Measurements from ENCODE around the gene TUBB6. TPM values are rescaled to one million over a fixed set of nuclear protein-coding genes. Genes with fewer than 3 reads are reported as not detected.

TUBB6 gene
- total and polyA plus RNA-seq, 2 experiments from 2014 or later: 148 to 329 TPM

GRCh38 chr18:12287684-12288402 is 20.2 kb upstream of the TUBB6 start:
- Mint-ChIP-seq H3K27me3 (ENCODE audit: insufficient read depth, low read depth, poor library complexity) (peaks cover 29% of the 10 kb centered on the region), H3K36me3 (ENCODE audit: low read depth) (no peaks in the 10 kb centered on the region; the same call in 2 of the 3 replicates), H3K4me3 (peak overlapping the region; percentile 78), H3K4me1 (peaks cover 28% of the 10 kb centered on the region), H3K9me3 (no peaks in the 10 kb centered on the region; the same call in 2 of the 3 replicates), H3K27ac (no peak overlapping the region)
- H3K79me2 ChIP-seq (replicated peaks; ENCODE audit: insufficient read depth): no peaks in the 10 kb centered on the region
- no peak overlapping the region for H3K27ac ChIP-seq (ENCODE audit: low read depth)
- no peaks in the 10 kb centered on the region for H3K36me3 ChIP-seq (ENCODE audit: insufficient read depth)
- DNase-seq (ENCODE audit: low spot score) (peak; percentile 66), ATAC-seq (peak; percentile 37)
- peaks cover 28% of the 10 kb centered on the region for H3K27me3 ChIP-seq (ENCODE audit: insufficient read depth)
- H3K4me2 ChIP-seq: peak overlapping the region; percentile 89
- peaks cover 12% of the 10 kb centered on the region for H3F3A ChIP-seq (replicated peaks; ENCODE audit: low read depth)
- peak overlapping the region; percentile 96 for H2AFZ ChIP-seq
- H3K9me2 ChIP-seq (ENCODE audit: insufficient read depth): no peaks in the 10 kb centered on the region
- H4K20me1 ChIP-seq (replicated peaks; ENCODE audit: insufficient read depth): no peaks in the 10 kb centered on the region
- H3K4me3 ChIP-seq: peak overlapping the region; percentile 81
- TF ChIP-seq REST (IDR thresholded peaks at IDR 0.05; ENCODE audit: unreplicated experiment): no peak
- TF ChIP-seq EZH2 (IDR thresholded peaks at IDR 0.05; ENCODE audit: low read depth, unreplicated experiment): peak; percentile 9
- H3K4me1 ChIP-seq (ENCODE audit: insufficient read depth): peaks cover 15% of the 10 kb centered on the region

GRCh38 chr18:12288403-12288755 is 19.7 kb upstream of the TUBB6 start:
- ATAC-seq (peak; percentile 40), DNase-seq (ENCODE audit: low spot score) (peak; percentile 55)
- no peaks in the 10 kb centered on the region; the same call in 2 of the 3 replicates for H3K9me3 Mint-ChIP-seq
- peak overlapping the region; percentile 8; the same call in 1 of the 2 replicates for H3K27ac ChIP-seq (ENCODE audit: low read depth)
- H3K79me2 ChIP-seq (replicated peaks; ENCODE audit: insufficient read depth): no peaks in the 10 kb centered on the region
- H3K4me2 ChIP-seq: peak overlapping the region; percentile 89
- H2AFZ ChIP-seq: peak overlapping the region; percentile 96
- H3K36me3 ChIP-seq (ENCODE audit: insufficient read depth): no peaks in the 10 kb centered on the region
- no peaks in the 10 kb centered on the region for H4K20me1 ChIP-seq (replicated peaks; ENCODE audit: insufficient read depth)
- H3K4me1 Mint-ChIP-seq: peaks cover 26% of the 10 kb centered on the region
- H3K9me2 ChIP-seq (ENCODE audit: insufficient read depth): no peaks in the 10 kb centered on the region
- H3K27ac Mint-ChIP-seq: no peak overlapping the region
- H3F3A ChIP-seq (replicated peaks; ENCODE audit: low read depth): peaks cover 12% of the 10 kb centered on the region
- H3K36me3 Mint-ChIP-seq (ENCODE audit: low read depth): no peaks in the 10 kb centered on the region; the same call in 2 of the 3 replicates
- peaks cover 15% of the 10 kb centered on the region for H3K4me1 ChIP-seq (ENCODE audit: insufficient read depth)
- H3K27me3 Mint-ChIP-seq (ENCODE audit: insufficient read depth, low read depth, poor library complexity): peaks cover 29% of the 10 kb centered on the region
- peaks cover 28% of the 10 kb centered on the region for H3K27me3 ChIP-seq (ENCODE audit: insufficient read depth)
- H3K4me3 ChIP-seq: peak overlapping the region; percentile 81
- H3K4me3 Mint-ChIP-seq: peak overlapping the region; percentile 78
- TF ChIP-seq CTCF (conservative IDR thresholded peaks at IDR 0.05; ENCODE audit: low read depth in 2 of 2) (no peak), EZH2 (IDR thresholded peaks at IDR 0.05; ENCODE audit: low read depth, unreplicated experiment) (peak; percentile 24)
